Renal cortical epithelial cell (primary cell): ENCODE data around the gene RSKR. TPM values are rescaled to one million over a fixed set of nuclear protein-coding genes. Genes with fewer than 3 reads are reported as not detected.
A peak's percentile ranks its signal among the peaks of the same experiment; 100 is the strongest.
"Not testable (repeated sequence)": the region's sequence is repeated elsewhere in the genome, so short reads cannot be mapped to it uniquely, and the experiment has no call there.

ENCODE experiments used
- DNase-seq: peaks from one replicate; pipeline ENCODE4 v3.0.0-alpha.2; 2011; ENCODE audit warnings: low read depth
- total RNA-seq: library from RNA; depleted of rRNA; stranded (reverse); fragments of >200 nt; gene quantifications from 2 replicates; pipeline ENCODE4 v1.2.3, GENCODE V29; 2014

RSKR gene
- total RNA-seq: 6.1 and 7.1 TPM in 2 replicates

- no peak for DNase-seq
Observed at GRCh38 chr17:28613931-28614381, at the start of gene RSKR. Gene RSKR (minus strand): TSS chr17:28614185. CDS start chr17:28614161, 24 bp downstream.

- no peak for DNase-seq
Observed at GRCh38 chr17:28663723-28664122, 49.7 kb upstream of the RSKR start.

GRCh38 chr17:28662527-28662829 is 48.5 kb upstream of the RSKR start:
- no peak for DNase-seq

GRCh38 chr17:28661635-28662526 is 47.9 kb upstream of the RSKR start, which contains the start of the genes SDF2 and SUPT6H:
Gene SDF2 (minus strand): TSS chr17:28661906. CDS start chr17:28661876, 30 bp downstream.
Gene SUPT6H (plus strand): TSS chr17:28662205. CDS start chr17:28673402, 11,197 bp downstream.
- DNase-seq: peak; percentile 56

GRCh38 chr17:28659497-28659881 is 45.5 kb upstream of the RSKR start:
- DNase-seq: not testable (repeated sequence)

GRCh38 chr17:28658766-28659496 is 44.9 kb upstream of the RSKR start:
- DNase-seq: not testable (repeated sequence)

DNA sequence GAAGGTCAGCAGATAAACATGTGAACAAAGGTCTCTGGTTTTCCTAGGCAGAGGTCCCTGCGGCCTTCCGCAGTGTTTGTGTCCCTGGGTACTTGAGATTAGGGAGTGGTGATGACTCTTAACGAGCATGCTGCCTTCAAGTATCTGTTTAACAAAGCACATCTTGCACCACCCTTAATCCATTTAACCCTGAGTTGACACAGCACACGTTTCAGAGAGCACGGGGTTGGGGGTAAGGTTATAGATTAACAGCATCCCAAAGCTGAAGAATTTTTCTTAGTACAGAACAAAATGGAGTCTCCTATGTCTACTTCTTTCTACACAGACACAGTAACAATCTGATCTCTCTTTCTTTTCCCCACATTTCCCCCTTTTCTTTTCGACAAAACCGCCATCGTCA is 44.4 kb upstream of the RSKR start:
- not testable (repeated sequence) for DNase-seq

DNA sequence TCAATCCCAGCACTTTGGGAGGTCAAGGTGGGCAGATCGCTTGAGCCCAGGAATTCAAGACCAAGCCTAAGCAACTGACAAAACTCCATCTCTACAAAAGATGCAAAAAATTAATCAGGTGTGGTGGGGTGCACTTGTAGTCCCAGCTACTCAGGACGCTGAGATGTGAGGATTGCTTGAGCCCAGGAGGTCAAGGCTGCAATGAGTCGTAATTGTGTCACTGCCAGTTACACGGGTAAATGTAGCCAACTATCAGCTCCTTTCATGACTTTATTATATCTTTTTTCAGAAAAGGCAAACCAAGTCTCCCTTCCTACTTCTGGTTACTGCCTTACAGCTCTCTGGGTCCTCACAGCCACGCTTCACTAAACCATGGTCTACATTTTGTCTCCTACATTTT is 43.8 kb upstream of the RSKR start:
- peak; percentile 55 for DNase-seq

DNA sequence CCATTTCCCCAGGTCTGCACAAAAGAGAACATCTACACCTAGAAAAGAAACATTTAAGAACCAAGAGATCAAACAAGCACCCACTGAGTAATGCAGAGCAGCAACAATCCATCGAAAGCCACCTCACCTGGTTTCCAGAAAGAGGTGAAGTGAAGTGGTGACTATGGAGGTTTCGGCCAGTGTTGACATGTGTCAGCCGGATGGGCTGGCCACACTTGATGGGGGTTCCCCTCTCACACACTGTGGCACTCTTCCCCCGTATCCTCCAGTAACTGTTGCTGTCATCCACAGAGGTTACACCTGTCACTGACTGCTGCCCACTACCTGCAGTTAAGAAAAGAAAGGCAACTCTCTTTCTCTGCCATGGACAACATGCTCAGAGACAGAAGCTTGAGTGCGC is 41.2 kb upstream of the RSKR start:
- no peak for DNase-seq

- no peak for DNase-seq
Observed at GRCh38 chr17:28648698-28649097, 34.7 kb upstream of the RSKR start.

- no peak for DNase-seq
Observed at GRCh38 chr17:28646039-28646754, 32.2 kb upstream of the RSKR start.

DNA sequence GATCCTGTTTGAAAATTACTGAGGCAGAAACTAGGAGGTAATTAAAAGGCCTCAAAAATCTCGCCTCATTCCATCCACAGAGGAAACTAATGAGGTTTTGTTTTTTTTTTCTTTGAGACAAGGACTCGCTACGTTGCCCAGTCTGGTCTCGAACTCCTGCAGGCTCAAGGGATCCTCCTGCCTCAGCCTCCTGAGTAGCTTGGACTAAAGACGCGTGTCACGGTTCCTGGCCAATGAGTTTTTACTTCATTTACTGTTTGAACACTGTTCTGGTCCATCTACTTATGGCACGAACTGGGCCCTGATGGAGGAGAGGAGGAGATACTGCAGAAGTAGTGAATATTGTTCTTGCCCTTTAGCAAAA is 31.6 kb upstream of the RSKR start:
- no peak for DNase-seq

DNA sequence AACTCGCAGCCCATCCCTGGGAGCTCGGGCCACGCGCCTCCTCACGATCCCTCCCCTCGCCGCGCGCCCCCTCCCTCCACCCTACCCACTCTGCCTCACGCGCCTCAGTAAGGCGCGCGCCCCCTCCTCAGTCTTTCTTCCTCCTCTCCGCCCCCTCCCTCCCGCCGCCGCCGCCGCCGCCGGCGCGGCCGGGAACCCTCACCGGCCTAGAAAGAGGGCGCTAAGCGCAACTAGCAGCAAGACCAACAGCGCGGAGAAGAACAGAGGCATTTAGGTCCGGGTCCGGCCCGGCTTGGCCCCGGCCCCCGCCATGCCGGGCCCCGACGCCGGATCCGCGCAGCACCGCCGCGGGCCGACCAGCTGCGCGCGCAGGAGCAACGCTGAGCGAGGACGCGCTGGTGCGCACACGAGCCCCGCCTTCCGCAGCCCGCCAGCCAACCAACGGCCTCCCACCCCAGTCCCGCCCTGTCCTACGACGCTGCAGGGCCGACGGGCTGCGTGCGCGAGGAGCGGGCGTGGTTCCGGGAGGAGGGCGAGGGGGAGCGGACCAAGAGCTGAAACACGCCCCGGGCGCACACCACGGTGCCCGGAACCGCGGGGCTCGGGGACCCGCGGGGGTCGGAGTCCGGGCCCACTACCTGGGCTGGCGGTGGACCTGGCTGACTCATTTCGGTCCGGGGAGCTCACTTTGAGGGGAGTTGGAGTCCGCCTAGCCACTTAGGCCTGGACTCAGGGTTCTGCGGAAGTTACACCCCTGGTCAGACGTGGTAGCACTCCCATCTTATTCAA is 31.0 kb upstream of the RSKR start, which contains the start of gene BLTP2:
BLTP2 (minus strand) TSS at position 372 of the 789 bp plus-strand sequence; CDS start at position 270, 102 bp downstream.
- DNase-seq: peak; percentile 82

DNA sequence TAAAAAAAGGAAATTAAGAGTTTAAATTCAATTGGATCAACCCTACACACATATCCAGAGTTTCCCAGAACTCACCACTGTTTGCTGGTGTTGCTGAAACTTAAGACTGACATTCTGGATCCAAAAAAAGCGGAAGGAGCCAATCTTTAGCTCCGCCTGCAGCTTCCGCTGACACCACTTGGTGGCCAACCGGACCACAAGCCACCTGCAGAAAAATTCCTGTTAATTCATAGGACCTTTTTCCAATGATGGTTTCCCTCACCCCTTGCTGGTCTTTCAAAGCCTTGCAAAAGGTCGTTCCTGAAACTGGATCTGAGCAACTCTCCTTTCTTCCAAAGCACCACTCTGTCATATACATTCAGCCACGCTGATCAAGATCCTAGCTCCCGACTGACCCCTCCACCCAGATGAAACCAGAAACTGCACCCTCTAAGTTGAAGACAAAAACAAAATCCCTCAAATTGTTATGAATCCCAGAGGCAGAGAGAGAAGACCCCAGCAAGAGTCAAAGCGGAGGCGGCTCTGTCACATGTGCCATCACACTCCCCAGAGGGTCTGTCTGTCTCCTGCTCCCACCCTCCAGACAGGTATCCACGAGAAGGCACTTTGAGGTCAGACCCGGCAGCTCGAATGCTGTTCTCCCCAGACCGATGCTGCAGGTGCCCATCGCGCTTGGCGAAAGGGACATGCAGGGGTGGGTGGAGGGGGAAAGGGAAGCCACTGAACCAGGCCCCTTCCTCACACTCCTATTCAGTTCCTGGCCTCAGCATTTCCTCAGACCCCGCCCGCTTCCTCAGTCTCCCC is 30.2 kb upstream of the RSKR start:
- DNase-seq: peak; percentile 63

- peak; percentile 55 for DNase-seq
Observed at GRCh38 chr17:28641579-28641978, 27.6 kb upstream of the RSKR start.

DNA sequence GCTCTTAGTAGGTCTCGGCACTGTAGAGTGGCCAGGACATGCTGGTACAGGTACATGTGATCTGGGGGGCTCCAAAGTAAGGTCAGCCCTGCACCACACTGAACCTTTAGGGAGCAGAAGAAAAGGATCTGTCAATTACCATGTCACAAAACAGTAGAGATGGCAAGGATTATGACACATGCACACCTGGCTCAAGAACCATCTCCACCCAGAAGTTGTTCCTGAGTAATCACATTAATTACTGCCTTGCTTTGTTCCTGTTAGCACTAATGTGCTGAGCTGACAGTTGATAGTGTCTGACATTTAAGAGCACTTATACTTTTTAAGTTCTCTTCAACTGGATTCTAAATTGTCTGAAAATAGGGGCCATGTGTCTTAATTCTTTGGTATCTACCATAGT is 21.5 kb upstream of the RSKR start:
- DNase-seq: no peak

DNA sequence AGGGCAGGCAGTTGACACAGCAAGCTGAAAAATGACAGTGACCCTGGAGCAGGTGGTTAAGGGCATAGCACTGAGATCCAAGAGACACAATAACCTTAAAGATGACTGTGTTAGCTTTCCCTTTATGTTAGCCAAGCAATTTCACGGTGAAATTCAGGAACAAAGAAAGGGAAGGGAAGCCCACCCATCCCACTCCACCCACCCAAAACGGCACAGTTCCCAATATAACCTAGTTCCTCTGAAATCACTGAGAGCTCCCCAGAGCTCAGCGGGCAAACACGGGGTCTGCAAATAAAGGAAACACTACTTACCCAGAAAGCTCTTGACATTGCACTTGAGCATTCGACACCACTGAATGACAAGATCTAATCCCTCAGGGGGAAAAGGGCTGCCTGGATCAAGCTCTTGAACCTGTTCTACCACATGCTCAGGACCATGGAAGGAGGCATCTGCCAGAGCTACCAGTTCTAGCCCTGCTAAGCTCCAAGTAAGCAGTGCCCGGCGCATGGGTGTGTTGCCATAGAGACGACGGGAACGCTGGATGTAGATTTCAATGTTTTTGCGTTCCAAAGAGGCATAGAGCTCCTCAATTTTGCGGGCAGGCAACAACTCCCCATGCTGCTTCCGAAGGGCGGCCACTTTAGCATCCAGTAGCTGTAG is 20.4 kb upstream of the RSKR start:
- DNase-seq: no peak

DNA sequence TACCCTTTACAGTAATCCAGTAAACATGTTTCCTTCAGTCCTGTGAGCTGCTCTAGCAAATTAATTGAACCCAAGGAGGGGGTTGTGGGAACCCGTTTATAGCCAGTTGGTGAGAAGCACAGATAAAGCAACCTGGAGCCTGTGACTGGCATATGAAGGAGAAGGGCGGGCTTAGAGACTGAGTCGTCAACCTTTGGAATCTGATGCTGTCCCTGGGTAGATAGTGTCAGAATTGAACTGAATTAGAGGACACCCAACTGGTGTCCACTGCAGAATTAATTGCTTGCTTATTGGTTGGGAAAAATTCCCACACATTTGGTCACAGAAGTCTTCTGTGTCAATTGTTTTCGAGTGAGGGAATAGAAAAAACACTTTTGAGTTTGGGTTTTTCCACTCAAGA is 12.8 kb upstream of the RSKR start:
- no peak for DNase-seq

DNA sequence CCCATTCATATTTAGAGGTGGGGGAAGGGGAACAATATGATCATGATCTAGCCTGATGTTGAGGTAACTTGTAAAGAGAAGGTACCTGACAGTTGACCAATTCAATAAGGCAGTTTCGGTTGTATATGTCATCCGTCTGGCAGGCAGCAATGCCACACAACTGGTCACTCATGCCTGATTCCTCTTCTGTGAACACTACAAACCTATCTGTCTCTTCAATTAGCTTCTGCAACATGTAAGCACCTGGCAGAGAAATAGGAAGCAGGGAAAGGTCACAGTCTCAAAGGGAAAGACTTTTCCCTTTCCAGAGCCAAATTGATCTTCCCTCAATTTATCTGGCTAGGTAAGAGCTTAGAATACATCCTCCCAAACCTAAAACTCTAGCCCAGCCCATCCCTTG is 10.2 kb upstream of the RSKR start:
- DNase-seq: no peak

- DNase-seq: no peak
Observed at GRCh38 chr17:28623696-28624095, 9.7 kb upstream of the RSKR start.
